K562 (cell line): ENCODE results near the gene GJE1. TPM values are rescaled to one million over a fixed set of nuclear protein-coding genes. Genes with fewer than 3 reads are reported as not detected.

Source experiments
- PHTF2 ChIP-seq: fragments of 250-450 bp; sonication (Bioruptor Pico); IDR thresholded peaks from 2 replicates; pipeline ENCODE4 v1.5.0; 2021; ENCODE audit warnings: mild to moderate bottlenecking
- RAD21 ChIP-seq, 2 experiments: fragments of 250-450 bp in 1 of 2; fragments of 450-650 bp in 1 of 2; sonication (Bioruptor Pico) in 1 of 2; formaldehyde crosslinking in 1 of 2; IDR thresholded peaks in 1 of 2; conservative IDR thresholded peaks in 1 of 2; 2 replicates each; pipeline versions ENCODE4 v1.4.0 to v1.8.0; 2020 to 2022; ENCODE audit warnings: mild to moderate bottlenecking in 2 of 2, moderate library complexity in 1 of 2
- RCOR1 ChIP-seq, 2 experiments: IDR thresholded peaks; 2 replicates each; pipeline ENCODE4 v1.6.1; 2012; ENCODE audit warnings: low read depth in 2 of 2, low read length in 2 of 2, borderline replicate concordance in 1 of 2, improper control_type of control experiment in 1 of 2
- ZBTB11 ChIP-seq, 3 experiments: fragments of 200-800 bp in 1 of 3; fragments of 250-450 bp in 1 of 3; fragments of 450-650 bp in 1 of 3; sonication (Bioruptor Pico) in 1 of 3; sonication (Bioruptor generic) in 1 of 3; formaldehyde crosslinking in 1 of 3; IDR thresholded peaks; 2 replicates each; pipeline versions ENCODE4 v1.6.1 to v1.8.0; 2016 to 2022; ENCODE audit warnings: mild to moderate bottlenecking in 2 of 3, missing genetic modification characterization in 2 of 3, missing compliant biosample characterization in 1 of 3, moderate library complexity in 1 of 3
- ZBTB8A ChIP-seq: fragments of 450-650 bp; IDR thresholded peaks from 2 replicates; pipeline ENCODE4 v1.6.1; 2018; ENCODE audit warnings: mild to moderate bottlenecking, moderate library complexity; ENCODE audit not compliant: partially characterized antibody
- polyA plus RNA-seq, 8 experiments: library from polyadenylated mRNA; depleted of rRNA in 4 of 8; stranded (reverse) in 5 of 8; unstranded in 3 of 8; fragments of >200 nt; fragmentation: Nextera tagmentation in 2 of 8; fragmentation: Illumina TruSeq in 1 of 8; extraction: Ambion mirVana in 2 of 8; extraction: Trizol in 1 of 8; gene quantifications; 2 replicates each; pipeline versions ENCODE4 v1.2.1 to v1.2.3, GENCODE V29; 2011 to 2014; ENCODE audit warnings: inconsistent platforms in 1 of 8, missing spikeins in 1 of 8
- total RNA-seq, 7 experiments: library from RNA; depleted of rRNA in 6 of 7; stranded (reverse); fragments of >200 nt in 6 of 7; fragmentation: Illumina TruSeq in 2 of 7; extraction: Trizol in 2 of 7; gene quantifications; 2 replicates each; pipeline versions ENCODE4 v1.2.1 to v1.2.3, GENCODE V29; 2011 to 2021; ENCODE audit warnings: low replicate concordance in 1 of 7
- TF ChIP-seq, protein P1 (sequence below): fragments of 450-650 bp; IDR thresholded peaks from 2 replicates; pipeline ENCODE4 v1.6.1; 2017; ENCODE audit warnings: mild to moderate bottlenecking, moderate library complexity

Gene GJE1
- total and polyA plus RNA-seq, 9 of the 15 experiments (the other 6 are each of a cell fraction or from before 2014, with no cell fraction given) = not detected

GRCh38 chr6:142132625-142133024 lies at the start of gene GJE1 (continued):
- TF ChIP-seq ZBTB11 (CRISPR knock-in tag; IDR thresholded peaks at IDR 0.05) (no peak), RAD21 (CRISPR knock-in tag; conservative IDR thresholded peaks at IDR 0.05 in 1 of 2, IDR thresholded peaks at IDR 0.05 in 1 of 2) (no peak), ZBTB8A (no peak), RCOR1 (IDR thresholded peaks at IDR 0.05; ENCODE audit: borderline replicate concordance in 1 of 2, low read depth in 2 of 2, low read length in 2 of 2) (no peak), PHTF2 (CRISPR knock-in tag) (no peak)
- TF ChIP-seq, protein P1, sequence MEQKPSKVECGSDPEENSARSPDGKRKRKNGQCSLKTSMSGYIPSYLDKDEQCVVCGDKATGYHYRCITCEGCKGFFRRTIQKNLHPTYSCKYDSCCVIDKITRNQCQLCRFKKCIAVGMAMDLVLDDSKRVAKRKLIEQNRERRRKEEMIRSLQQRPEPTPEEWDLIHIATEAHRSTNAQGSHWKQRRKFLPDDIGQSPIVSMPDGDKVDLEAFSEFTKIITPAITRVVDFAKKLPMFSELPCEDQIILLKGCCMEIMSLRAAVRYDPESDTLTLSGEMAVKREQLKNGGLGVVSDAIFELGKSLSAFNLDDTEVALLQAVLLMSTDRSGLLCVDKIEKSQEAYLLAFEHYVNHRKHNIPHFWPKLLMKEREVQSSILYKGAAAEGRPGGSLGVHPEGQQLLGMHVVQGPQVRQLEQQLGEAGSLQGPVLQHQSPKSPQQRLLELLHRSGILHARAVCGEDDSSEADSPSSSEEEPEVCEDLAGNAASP = no peak
